ENCODE data around the gene PRKAG2. TPM values are rescaled to one million over a fixed set of nuclear protein-coding genes. Genes with fewer than 3 reads are reported as not detected.

Gene PRKAG2
- total and polyA plus RNA-seq, 2 of the 8 experiments (the other 6 are each of a cell fraction or from before 2014, with no cell fraction given), result 7.5 to 18.1 TPM

- peak overlapping the region; percentile 12 for H3K4ac ChIP-seq (replicated peaks; ENCODE audit: insufficient read length, low read depth, low read length)
- H3K56ac ChIP-seq (replicated peaks; ENCODE audit: insufficient read length, low read depth, low read length), result no peak overlapping the region
- H2AFZ ChIP-seq (ENCODE audit: low read length), result no peak overlapping the region
- H2BK5ac ChIP-seq (ENCODE audit: low read depth, low read length), result no peak overlapping the region
- no peak overlapping the region for H2BK120ac ChIP-seq (replicated peaks; ENCODE audit: low read depth, low read length)
- no peak for DNase-seq (ENCODE audit: low read depth in 1 of 2, low spot score in 2 of 2)
- H3K4me1 ChIP-seq (replicated peaks in 1 of 4; ENCODE audit: control insufficient read depth in 3 of 4, insufficient read depth in 4 of 4, low read length in 3 of 4), result peaks cover 17 to 30% (median 19%) of the 10 kb centered on the region in 4 experiments
- FAIRE-seq, result no peak
- no peak overlapping the region for H3K14ac ChIP-seq (ENCODE audit: insufficient read length)
- H2BK20ac ChIP-seq (ENCODE audit: low read length), result no peak overlapping the region; the same call in 1 of the 2 replicates
- H4K5ac ChIP-seq (ENCODE audit: insufficient read length, low read depth, low read length), result no peak overlapping the region
- WGBS, 2 experiments (ENCODE audit: extremely low coverage in 1 of 2, insufficient coverage in 1 of 2, insufficient read length in 1 of 2, insufficient replicate concordance in 2 of 2, low coverage in 1 of 2, low lambda C conversion rate in 2 of 2, missing lambda C conversion rate in 1 of 2), result 69% methylated on average over 5 of the region's 5 CpGs; no CpG with 5 or more reads in 1 of the 2 experiments
- H3K23me2 ChIP-seq (ENCODE audit: low read depth, low read length), result peaks cover 2% of the 10 kb centered on the region; the same call in 1 of the 2 replicates
- H3K9me3 ChIP-seq (ENCODE audit: insufficient read depth in 2 of 2, low read depth in 1 of 2, low read length in 1 of 2), result no peaks in the 10 kb centered on the region
- no peak overlapping the region for H3K18ac ChIP-seq (ENCODE audit: extremely low read depth, low read length)
- H3K27me3 ChIP-seq (replicated peaks in 1 of 4; ENCODE audit: control insufficient read depth in 3 of 4, extremely low read depth in 1 of 4, insufficient read depth in 3 of 4, low read length in 3 of 4), result peaks cover 0 to 23% (median 0%) of the 10 kb centered on the region in 4 experiments; a peak in 3 of 7 replicates
- no peak overlapping the region for H3K27ac ChIP-seq (ENCODE audit: low read depth, low read length)
- H2BK15ac ChIP-seq (ENCODE audit: low read length), result no peak overlapping the region
- H2AK5ac ChIP-seq (ENCODE audit: low read depth, low read length), result no peak overlapping the region
- ChIA-PET CTCF (ENCODE audit: partially characterized antibody) (interaction anchor here (0.7 to 2.9 kb wide), 3 partner anchors 10 to 112 kb away, joined by 3 to 16 read pairs (median 5); no protein-coding TSS in a partner anchor), POLR2A (ENCODE audit: partially characterized antibody) (no interaction called here)
- no peaks in the 10 kb centered on the region for H4K20me1 ChIP-seq (replicated peaks in 1 of 2; ENCODE audit: control insufficient read depth in 1 of 2, insufficient read depth in 2 of 2, low read length in 2 of 2)
- H3K23ac ChIP-seq (ENCODE audit: insufficient read length), result no peak overlapping the region
- TF ChIP-seq, protein P1, sequence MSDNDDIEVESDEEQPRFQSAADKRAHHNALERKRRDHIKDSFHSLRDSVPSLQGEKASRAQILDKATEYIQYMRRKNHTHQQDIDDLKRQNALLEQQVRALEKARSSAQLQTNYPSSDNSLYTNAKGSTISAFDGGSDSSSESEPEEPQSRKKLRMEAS (IDR thresholded peaks at IDR 0.05), result 0 out of 2 replicates have a peak, but pooled peaks have one; percentile 24
- TF ChIP-seq BCL11A (IDR thresholded peaks at IDR 0.05; ENCODE audit: low read depth in 2 of 2, low read length in 2 of 2) (no peak), CBX5 (IDR thresholded peaks at IDR 0.05; ENCODE audit: low read depth, low read length) (no peak), SIN3A (conservative IDR thresholded peaks at IDR 0.05 in 1 of 2, IDR thresholded peaks at IDR 0.05 in 1 of 2; ENCODE audit: low read depth in 1 of 2, low read length in 2 of 2) (no peak)
- no peak overlapping the region for H3K9ac ChIP-seq (replicated peaks in 1 of 4; ENCODE audit: extremely low read depth in 1 of 4, low read depth in 3 of 4, low read length in 3 of 4)
- H3K4me3 ChIP-seq (ENCODE audit: extremely low read depth in 1 of 4, insufficient read depth in 2 of 4, low read depth in 3 of 4, low read length in 4 of 4), result no peak overlapping the region
- H4K91ac ChIP-seq (replicated peaks; ENCODE audit: insufficient read length, low read length), result peak overlapping the region; percentile 5
- no peak overlapping the region for H2BK12ac ChIP-seq (ENCODE audit: low read depth, low read length)
- no peaks in the 10 kb centered on the region for H3K79me2 ChIP-seq (ENCODE audit: control insufficient read depth in 1 of 2, insufficient read depth in 2 of 2, low read length in 2 of 2)
- H4K8ac ChIP-seq (ENCODE audit: extremely low read depth, insufficient read depth, low read length), result no peak overlapping the region
- no peak overlapping the region; a peak in 1 of 4 replicates for H3K4me2 ChIP-seq (ENCODE audit: insufficient read depth in 1 of 2, low read depth in 2 of 2, low read length in 2 of 2)
- no peaks in the 10 kb centered on the region for H3K36me3 ChIP-seq (ENCODE audit: control insufficient read depth in 2 of 4, insufficient read depth in 4 of 4, low read length in 3 of 4)
- no peaks in the 10 kb centered on the region for H3K79me1 ChIP-seq (ENCODE audit: low read depth, low read length)
Observed at GRCh38 chr7:151815419-151815818, 61.5 kb downstream of the PRKAG2 start.

All from H1 (cell line).